GM21528 (cell line): ENCODE results near the gene SLC4A5.
"Not testable (repeated sequence)": the region's sequence is repeated elsewhere in the genome, so short reads cannot be mapped to it uniquely, and the experiment has no call there.

Experiments used
- ATAC-seq: cut with Tn5 transposase; IDR thresholded peaks from one replicate; pipeline ENCODE4 v1.9.1; 2021; ENCODE audit warnings: mild to moderate bottlenecking, moderate library complexity; ENCODE audit not compliant: unreplicated experiment, low FRiP score

The SLC4A5 gene

DNA sequence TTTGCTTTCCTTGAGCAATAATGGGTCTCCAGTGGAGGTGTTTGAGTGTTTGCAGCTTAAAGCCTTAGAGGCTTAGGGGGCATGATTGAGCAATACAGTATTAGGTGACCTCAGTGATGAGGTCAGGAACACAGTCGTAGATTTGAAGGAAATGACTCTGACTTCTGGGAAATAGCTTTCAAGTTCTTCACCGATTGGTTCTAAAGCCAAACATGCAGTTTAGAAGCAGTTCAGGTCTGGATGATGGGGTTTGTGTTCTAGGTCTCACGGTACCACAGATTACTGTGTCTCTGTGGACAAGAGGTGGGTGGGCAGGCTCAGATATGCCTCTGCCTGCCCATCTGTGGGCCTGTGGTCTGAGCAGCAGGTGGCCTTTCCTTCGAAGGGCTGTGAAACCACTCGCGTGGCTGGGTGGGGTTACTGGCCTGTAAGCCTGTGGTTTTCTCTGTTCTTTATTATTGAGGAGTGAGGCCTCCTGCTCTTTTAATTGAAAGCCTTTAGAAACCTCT is 137.0 kb downstream of the SLC4A5 start:
- peak; percentile 49 for ATAC-seq

DNA sequence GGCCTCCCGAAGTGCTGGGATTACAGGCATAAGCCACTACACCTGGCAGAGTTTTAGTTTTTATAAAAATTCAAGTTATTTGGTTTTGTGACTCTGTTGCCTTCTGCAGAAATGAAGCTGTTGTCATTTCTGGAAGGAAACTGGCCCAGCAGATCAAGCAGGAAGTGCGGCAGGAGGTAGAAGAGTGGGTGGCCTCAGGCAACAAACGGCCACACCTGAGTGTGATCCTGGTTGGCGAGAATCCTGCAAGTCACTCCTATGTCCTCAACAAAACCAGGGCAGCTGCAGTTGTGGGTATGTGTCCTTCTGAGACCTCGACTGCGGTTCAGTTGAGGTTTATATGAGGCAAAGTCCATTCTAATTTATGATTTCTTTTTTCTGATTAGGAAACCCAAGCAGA is 137.6 kb downstream of the SLC4A5 start:
- peak; percentile 46 for ATAC-seq

DNA sequence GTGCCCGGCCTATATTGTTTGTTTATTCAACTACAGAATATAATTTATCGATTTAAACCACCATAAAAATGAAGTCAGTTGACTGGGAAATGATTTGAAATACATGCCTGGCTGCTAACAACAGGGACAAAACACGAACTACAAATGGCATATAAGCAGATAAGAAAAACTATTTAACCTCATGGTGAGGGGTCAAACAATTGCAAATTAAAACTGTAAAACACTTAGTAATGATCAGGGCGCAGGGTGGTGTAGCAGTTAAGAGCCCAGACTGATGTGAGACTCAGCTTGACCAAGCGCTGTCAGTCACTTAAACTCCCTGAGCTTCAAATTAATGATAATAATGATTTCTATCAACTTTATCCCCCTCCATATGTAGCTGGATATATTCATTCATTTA is 138.1 kb downstream of the SLC4A5 start:
- no peak for ATAC-seq

DNA sequence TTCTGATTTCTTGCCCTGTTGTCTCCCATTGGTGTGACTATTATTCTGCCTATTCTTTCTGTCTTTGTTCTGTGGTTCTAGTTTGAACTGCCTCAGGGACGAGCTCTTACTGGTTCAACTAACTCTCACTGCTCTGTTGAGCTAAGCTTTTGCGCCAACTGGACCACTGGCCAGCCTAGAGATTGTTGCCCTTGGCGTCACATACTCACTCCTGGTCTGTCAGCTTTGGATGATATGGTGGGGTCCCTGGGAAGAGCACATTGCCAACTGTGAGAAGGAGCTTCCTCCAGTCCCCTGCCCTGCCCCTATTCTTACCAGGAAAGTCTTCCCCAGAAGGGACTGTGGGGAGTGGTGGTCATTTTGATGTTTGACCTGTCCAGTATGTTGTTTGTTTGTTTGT is 138.8 kb downstream of the SLC4A5 start:
- ATAC-seq: no peak

DNA sequence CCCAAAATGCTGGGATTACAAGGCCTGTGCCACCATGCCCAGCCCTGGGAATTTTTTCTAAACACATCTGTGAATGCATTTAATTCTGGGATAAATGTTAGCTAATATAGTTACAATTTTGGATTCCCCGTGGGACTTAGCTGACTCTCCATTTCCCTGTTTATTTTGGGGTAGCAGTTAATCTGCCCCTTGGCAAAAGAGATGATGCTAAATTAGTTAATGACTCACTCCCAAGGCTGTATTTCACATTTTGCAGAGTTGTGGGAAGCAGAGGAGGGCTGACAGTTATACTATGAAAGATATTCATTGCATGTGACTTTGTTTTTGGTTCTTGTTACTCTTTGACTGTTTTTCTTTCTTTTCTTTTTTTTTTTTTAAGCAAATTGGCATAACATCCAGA is 141.6 kb downstream of the SLC4A5 start:
- ATAC-seq: no peak

DNA sequence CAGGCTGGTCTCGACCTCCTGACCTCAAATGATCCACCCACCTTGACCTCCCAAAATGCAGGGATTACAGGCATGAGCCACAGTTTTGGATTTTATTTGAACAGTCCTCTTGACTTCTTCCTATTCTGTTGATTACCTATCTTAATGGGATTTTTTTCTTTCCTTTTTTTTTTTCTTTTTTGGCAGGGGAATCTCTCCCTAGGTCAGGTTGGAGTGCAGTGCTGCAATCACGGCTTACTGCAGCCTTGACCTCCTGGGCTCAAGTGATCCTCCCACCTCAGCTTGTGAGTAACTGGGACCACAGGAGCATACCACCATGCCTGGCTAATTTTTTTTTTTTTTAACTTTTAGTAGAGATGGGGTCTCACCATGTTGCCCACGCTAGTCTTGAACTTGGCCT is 142.0 kb downstream of the SLC4A5 start:
- ATAC-seq: no peak

DNA sequence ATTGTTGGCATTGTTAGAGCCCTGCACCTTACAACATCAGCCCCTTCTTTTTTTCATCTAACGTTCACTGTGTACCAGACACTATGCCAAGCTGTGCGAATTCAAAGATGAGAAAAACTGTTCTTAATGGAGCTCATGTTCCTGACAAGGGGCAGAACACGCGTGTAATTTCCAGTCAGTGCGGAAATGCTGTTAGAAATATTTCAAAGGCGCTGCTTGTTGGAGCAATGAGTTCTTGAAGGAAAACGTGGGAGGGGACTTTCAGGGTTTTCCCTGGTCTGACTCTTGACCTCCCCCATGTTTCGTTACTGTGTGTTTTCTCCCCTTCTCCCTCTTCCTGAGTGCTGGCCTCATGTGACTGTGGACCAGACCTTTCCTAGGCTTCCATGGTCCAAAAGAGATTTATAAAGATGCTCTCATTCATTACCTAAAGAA is 143.3 kb downstream of the SLC4A5 start:
- no peak for ATAC-seq

DNA sequence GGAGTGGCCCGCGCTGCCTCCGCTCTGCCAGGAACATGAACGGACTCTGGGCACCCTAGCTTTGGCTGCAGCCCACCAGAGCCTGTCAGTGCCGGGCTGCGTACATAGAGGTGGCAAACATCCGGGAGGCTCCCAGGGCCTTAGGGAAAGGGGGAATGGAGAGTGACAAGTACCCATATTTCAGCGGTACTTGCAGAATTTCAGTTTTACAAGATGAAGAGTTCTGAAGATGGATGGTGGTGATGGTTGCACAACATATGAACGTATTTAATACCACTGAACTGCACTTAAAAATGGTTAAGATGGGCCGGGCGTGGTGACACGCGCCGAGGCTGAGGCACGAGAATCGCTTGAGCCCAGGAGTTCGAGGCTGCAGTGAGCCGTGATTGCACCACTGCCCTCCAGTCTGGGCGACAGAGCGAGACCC is 143.9 kb downstream of the SLC4A5 start:
- ATAC-seq: no peak

DNA sequence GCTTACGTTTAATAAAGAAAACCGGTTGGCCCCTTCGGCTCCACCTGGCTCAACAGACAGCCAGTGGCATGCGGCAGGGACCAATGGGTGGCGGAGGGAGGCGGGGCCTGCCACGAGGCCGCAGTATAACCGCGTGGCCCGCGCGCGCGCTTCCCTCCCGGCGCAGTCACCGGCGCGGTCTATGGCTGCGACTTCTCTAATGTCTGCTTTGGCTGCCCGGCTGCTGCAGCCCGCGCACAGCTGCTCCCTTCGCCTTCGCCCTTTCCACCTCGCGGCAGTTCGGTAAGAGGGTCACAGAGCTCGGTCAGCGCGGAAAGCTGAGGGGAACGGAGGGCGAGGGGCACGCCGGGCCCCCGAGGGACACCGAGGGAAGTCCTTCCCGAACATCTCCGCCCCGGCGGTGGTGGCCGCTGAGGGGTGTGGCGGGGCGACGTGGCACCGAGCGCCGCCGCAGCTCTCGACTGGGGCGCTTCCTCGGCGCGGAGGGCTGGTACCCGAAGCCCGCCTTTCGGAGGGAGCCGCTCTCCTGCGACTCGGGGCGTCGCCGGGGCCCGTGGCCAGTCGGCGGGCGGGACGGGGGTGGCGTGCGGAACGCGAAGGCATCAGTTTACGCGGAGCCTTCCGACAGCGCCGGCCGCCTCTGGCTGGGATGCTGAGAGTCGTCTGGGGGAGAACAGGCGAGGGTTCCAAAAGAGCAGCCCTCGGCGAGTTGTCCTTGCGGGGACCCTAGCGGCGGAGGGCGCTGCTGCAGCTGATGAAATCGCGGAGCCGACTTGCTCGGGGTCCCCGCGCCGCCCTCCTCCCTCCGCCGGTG is 144.5 kb downstream of the SLC4A5 start, which contains the start of gene MTHFD2:
MTHFD2 (plus strand) TSS at position 155 of the 814 bp plus-strand sequence; CDS start at position 182, 27 bp downstream.
- peak; percentile 90 for ATAC-seq

DNA sequence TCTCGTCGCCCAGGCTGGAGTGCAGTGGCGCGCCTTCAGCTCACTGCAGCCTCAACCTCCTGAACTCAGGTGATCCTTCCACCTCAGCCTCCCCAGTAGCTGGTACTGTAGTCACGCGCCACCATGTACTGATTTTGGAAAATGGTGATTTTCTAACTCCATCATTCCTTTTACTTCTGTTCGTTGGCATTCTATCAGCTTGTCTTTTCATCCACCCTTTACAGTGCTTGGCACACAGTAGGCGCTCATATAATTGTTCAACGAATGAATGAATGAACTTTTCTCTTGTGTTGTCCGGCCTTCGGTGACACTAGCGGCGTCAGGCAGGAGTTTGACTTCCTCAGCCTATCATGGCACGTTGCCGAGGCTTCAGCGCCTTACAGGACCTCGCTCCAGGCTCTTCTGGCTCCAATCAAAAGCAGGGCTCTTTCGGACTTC is 145.2 kb downstream of the SLC4A5 start:
- ATAC-seq: no peak

DNA sequence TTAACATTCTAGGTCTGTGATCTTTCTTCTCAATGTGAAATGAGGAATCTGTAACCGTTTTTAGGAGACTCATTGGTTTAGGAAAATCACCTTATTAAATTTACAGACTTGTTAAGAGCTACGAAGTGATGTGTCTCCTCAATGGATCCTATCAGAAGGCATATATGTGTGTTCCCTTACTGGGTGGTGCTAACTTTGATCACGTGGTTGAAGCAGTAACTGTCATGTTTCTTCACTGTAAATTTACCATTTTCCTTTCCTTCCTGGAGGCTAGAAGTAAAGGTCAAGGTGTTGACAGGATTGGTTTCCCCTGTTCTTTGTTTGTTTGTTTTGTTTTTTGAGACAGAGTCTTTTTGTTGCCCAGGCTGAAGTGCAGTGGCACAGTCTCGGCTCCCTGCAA is 146.2 kb downstream of the SLC4A5 start:
- ATAC-seq: no peak

DNA sequence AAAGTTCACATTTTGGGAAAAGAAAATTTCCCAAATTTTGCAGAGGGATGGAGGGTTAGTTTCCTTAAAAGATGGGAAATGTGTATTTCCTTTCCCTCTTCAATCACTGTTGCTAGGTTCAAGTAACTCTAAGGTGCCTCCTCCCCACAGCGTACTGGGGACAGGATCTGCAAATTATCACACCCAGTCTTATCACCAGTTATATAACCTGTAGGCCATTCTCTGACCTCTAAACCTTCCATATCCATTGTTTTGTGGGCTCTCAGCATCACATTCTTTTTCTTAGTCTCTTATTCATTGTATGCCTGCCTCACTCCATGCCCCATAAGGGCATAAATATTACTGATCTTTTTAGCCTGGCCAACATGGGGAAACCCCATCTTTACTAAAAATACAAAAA is 148.4 kb downstream of the SLC4A5 start:
- ATAC-seq: no peak

DNA sequence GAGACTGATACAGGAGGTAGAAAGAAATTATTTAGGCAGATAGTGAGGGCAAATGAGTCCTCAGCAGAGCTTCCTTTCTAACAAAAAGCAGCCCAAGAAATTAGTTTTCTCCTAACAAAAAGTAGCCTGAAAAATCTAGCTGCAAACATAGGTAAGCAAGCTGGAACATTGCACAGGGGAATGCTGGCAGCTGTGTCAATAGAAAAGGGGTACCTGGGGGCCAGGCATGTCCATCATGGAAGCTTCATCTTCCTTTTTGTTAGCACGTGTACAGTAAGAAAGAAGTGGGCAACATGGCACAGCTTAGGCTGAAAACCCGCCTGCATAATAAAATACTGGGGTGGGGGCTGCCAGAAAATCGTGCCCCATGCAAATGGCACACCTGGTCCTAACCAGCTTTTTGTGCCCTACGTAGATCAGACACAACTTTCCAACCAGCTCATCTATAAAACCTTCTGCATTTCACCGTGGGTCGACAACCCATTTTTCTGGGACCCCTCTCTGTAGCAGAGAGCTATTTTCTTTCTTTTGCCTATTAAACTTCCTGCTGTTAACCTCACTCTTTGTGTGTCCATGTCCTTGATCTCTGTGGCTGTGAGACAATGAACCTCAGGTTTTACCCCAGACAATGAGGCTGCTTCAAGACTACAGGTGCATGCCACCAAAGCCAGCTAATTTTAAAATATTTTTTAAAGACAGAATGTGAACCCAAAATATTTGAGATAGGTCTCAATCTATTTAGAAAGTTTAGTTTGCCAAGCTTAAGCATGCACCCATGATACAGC is 151.4 kb downstream of the SLC4A5 start:
- ATAC-seq: no peak

DNA sequence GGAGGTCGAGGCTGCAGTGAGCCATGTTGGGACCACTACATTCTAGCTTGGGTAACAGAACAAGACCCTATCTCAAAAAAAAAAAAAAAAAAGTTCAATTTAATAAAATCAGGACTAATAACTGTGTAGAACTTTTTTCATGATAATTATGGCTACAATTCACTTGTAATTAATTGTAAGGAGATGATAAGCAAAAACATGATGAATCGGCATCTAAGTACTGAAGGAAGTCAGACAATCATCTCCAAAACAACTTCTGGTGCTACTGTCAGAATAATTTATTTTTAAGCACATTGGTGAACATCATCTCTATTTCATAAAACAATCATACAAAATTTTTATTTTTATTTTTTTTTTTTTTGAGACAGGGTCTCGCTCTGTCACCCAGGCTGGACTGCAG is 154.5 kb downstream of the SLC4A5 start:
- no peak for ATAC-seq

DNA sequence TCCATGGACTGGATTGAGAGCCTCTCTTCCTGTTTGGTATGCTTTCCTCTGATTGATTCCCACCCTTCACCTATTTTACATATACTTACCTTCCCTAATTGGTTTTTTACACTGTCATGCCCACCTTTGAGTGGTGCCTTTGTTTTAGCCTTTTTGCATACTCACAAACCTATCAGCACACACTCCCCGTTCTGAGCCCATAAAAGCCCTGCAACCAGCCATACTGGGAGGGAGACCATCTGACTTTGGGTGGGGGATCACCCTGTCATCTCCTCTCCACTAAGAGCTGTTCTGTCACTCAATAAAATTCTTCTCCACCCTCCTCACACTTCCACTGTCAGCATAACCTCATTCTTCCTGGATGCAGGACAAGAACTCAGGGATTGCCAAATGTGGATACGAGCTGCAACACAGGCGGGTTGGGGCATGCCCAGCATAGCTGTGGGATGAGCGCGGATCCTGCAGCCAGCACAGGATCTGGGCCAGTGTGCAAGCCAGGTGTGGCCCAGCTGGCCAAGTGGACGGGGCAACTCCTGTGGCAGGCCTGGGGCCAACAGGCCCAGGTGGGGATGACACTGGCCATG is 155.1 kb downstream of the SLC4A5 start:
- no peak for ATAC-seq

DNA sequence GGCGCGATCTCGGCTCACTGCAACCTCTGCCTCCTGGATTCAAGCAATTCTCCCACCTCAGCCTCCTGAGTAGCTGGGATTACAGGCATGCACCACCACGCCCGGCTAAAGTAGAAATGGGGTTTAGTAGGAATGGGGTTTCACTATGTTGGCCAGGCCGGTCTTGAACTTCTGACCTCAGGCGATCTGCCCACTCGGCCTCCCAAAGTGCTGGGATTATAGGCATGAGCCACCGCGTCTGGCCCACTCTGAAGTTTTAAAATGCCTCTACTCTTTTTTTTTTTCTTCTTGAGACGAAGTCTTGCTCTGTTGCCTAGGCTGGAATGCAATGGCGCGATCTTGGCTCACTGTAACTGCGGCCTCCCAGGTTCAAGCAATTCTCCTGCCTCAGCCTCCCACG is 156.5 kb downstream of the SLC4A5 start:
- ATAC-seq: not testable (repeated sequence)

DNA sequence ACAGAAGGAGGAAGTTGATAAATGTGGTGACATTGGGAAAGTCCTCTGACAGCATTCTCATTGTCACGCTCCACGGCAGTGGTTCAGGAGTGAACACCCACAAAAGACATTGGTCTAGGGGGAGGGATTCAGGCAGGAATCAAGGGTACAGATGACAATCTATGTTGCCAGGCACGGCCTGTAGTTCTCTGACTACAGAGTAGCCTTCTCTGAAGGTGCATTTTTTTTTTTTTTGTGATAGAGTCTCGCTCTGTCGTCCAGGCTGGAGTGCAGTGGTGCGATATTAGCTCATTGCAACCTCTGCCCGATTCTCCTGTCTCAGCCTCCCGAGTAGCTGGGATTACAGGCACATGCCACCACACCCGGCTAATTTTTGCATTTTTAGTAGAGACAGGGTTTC is 157.2 kb downstream of the SLC4A5 start:
- peak; percentile 60 for ATAC-seq

DNA sequence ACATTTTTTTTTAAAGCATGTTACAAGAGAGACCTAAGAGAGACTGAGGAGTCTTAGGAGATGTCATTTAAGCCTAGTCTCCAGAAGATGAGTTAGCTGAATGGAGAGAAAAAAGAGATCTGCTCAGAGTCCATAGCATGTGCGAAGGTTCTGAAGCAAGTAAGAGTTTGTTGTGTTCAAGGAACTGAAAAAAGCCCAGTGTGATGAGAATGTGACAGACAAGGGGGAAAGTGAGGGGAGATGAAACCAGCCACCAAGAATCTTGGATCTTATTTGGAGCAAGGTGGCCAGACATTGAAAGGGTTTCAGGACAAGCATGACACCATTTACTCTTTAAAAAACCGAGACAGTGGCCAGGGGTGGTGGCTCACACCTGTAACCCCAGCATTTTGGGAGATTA is 159.3 kb downstream of the SLC4A5 start:
- ATAC-seq: no peak

DNA sequence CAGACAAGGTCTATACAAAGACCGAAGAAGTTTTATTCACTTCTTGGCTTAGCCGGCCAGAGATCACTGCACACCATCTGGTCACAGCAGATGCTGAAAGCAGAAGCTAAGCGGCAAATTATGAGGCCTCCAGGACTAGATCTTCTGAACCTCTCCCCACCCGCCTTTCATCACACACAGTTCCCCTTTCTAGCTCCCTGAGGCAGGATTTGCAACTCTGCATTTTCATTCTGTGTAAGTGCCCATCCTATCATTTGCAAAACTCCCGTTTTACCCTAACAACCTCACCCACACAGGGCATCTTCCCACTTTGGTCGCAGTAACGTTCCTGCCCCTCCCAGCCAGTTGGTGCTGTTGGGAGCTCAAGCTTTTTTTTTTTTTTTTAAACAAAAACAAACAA is 161.5 kb downstream of the SLC4A5 start:
- ATAC-seq: peak; percentile 23

DNA sequence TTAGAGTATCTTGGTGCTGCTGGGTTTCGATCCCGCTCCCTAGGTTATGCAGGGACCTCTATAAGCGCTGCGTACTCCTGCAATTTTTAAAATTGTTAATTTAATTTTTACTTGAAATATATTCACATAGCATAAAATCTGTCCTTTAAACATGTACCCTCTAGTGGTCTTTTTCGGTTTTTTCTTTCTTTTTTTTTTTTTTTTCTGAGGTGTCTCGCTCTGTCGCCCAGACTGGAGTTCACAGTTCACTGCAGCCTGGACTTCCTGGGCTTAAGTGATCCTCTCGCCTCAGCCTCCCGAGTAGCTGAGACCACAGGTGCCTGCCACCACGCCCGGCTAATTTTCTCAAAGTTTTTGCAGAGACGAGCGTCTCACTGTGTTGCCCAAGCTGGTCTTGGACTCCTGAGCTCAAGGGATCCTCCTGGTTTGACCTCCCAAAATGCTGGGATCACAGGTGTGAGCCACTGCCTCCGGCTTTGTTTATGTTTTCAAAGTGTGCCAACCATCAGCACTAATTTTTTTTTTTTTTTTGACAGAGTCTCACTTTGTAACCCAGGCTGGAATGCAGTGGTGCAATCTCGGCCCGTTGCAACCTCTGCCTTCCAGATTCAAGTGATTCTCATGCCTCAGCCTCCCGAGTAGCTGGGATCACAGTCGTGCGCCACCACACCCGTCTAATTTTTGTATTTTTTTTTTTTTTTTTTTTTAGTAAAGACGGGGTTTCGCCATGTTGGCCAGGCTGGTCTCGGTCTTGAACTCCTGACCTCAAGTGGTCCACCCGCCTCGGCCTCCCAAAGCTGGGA is 164.0 kb downstream of the SLC4A5 start:
- ATAC-seq: peak; percentile 20
